Activated naive CD4-positive, alpha-beta T cell (primary cell): ENCODE results near the gene CAB39L.

ENCODE experiments used
- DNase-seq, 4 experiments: peaks; one replicate each; lab custom pipeline; 2025; lab: John Stamatoyannopoulos, UW

CAB39L gene

DNA sequence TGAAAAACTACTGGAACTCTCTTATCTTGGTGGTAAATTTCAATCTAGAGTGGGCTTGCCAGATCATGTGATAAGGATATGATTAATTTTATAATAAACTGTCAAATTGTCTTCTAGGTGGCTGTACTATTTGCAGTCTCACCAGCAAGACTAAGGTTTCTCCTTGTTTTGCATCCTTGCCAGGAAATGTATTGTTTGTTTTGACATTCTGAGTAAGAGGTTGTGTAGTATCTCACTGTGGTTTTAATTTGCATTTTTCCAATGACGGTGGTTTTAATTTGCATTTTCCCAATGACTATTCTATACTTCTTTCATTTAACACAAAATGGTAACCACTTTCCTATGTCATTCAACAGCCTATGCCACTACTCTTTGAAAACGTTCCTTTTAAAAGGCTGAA lies 2.0 kb downstream of the CAB39L start:
- DNase-seq, result no peak

DNA sequence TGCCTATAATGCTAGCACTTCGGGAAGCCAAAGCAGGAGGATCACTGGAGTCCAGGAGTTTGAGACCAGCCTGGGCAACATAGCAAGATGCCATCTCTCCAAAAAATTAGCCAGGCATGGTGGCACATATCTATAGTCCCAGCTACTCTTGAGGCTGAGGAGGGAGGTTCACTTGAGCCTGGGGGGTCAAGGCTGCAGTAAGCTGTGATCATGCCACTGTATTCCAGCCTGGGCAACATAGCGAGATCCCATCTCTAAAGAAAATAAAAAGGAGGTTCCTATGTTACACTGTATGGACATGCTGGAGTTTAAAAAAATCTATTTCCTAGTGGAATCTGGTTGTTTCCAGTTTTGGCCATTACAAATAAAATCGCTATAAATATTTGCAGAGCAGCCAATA lies 2.6 kb downstream of the CAB39L start:
- no peak for DNase-seq

DNA sequence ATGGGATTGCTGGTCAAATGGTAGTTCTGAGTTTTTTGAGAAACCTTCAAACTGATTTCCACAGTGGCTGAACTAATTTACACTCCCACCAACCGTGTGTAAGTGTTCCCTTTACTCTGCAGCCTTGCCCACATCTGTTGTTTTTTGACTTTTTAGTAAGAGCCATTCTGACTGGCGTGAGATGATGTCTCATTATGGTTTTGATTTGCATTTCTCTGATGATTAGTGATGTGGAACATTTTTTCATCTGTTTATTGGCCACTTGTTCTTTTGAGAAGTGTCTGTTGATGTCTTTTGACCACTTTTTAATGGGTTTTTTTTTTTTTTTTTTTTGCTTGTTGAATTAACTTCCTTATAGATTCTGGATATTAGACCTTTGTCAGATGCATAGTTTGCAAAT lies 4.3 kb downstream of the CAB39L start:
- no peak for DNase-seq

DNA sequence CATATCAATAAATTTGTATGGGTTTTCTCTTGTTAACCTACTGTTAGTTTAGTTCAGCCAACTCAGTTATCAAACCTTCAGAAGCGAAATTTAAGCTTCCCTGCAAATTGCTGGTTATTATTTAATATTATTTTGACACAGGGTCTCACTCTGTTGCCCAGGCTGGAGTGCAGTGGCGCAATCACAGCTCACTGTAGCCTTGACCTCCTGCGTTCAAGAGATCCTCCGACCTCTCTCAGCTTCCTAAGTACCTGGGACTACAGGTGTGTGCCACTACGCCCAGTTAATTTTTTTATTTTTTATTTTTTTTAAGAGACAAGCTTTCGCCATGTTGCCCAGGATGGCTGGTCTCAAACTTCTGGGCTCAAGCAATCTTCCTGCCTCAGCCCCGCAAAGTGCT lies 6.2 kb downstream of the CAB39L start:
- DNase-seq, result no peak

DNA sequence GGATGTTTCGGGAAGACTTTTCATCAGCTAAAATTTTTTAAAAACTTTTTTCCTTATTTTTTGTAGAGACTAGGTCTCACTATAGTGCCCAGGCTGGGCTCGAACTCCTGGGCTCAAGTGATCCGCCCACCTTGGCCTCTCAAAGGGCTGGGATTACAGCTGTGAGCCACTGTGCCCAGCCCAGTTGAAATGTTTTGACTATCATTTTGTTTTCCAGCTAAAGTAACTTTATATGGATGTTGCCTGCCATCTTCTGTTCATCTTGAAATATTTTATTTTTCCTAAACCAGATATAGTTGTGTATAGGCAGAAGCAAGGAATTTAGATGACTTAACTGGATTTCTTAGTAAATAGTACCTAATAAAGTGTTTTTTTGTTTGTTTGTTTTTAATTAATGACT lies 7.0 kb downstream of the CAB39L start:
- DNase-seq, result no peak

DNA sequence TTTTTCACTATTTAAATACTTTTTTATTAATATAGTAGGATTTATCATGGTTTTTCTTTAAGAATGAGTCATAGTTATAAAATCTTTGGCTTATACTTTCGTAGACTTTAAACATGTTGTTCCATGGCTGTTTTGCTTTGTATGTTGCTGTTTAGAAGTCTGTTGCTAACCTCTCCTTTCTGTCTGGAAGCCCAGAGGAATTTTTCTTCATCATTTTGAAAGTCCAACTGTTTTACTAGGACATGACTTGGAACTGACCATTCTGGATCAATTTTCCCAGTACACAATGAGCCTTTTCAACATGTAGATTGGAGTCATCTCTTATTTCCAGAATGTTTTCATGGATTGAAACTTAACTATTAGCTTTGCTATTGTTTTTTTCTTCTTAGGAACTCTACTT lies 7.9 kb downstream of the CAB39L start:
- DNase-seq, result no peak

DNA sequence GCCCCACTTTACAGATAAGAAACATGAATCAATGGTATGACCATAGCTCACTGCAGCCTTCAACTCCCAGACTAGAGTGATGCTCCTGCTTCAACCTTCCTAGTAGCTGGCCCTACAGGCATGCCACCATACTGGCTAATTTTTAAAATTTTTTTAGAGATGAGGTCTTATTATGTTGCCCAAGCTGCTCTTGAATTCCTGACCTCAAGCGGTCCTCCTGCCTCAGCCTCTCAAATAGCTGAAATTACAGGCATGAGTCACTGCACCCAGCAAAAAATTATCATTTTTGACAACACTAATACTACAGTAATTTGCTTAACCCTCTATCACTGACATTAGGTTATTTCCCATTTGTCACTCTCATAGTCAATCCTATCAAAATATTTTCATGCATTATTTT lies 14.7 kb downstream of the CAB39L start:
- DNase-seq, result no peak

DNA sequence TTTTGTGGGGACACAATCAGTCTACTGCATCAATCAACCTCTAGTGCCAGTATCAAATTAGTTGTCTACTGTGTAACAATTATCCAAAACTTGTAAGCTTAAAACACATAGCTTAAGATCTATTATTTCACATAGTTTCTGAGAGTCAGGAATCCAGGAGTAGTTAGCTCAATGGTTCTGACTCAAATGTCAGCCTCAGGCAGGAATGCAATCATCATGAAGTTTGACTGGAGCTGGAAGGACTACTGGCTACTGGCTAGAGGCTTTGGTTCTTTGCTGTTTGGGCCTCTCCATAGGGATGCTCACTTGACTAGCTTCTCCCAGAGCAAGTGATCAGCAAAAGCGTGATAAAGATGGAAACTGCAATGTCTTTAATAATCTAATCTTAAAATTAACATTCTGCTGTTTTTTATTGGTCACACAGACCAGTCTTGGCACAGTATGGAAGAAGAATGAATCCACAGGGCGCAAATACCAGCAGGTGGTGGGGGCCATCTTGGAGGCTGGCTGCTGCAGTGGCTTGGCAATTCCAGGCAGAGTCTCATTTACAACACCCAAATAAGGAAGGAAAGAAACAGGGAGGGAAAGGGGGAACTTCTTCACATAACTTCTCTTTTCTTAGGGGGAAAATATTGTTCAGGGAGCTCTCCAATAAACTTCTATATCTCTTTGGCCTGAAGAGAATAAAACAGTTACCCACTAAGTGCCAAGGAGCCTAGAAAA lies 15.7 kb downstream of the CAB39L start:
- DNase-seq, result no peak

DNA sequence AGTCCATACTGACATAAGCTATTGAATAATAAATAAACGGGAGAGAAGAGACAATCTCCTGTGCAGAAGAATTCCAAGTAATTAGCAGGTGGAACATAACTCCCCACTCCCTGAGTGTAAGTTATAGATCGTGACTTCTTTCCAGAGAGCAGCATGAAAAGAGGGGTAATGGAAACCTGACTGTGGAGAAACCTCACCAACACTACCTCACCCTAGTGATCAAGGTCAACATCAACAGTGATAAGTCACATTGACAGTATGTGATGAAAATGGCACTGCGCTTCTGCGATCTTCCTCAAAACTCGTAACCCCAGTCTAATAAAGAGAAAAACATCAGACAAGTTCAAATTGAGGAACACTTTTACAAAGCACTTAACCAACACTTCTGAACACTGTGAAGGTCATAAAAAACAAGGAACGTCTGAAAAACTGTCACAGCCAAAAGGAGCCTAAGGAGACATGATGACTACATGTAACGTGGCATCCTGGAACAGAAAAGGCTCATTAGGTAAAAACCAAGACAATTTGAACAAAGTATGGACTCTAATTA lies 19.8 kb downstream of the CAB39L start:
- no peak for DNase-seq

DNA sequence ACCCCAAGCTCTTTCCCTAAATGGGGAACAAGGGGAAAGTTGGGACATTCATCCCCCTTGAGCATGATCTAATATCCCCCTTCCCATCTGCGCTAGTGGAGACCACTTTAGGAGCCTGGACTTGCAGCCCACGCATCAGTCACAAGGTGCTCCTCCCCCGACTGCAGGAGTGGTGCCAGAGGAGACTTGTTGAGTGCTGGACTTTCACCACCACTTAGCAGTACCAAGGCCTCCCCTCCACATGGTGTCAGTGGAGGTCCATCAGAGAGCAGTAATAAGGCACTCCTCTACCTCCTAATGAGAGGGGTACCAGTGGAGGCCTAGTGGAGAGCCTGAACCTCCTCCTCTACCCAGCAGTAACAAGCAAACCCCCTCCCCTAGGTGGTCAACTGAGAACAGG lies 22.5 kb downstream of the CAB39L start:
- DNase-seq, result no peak

DNA sequence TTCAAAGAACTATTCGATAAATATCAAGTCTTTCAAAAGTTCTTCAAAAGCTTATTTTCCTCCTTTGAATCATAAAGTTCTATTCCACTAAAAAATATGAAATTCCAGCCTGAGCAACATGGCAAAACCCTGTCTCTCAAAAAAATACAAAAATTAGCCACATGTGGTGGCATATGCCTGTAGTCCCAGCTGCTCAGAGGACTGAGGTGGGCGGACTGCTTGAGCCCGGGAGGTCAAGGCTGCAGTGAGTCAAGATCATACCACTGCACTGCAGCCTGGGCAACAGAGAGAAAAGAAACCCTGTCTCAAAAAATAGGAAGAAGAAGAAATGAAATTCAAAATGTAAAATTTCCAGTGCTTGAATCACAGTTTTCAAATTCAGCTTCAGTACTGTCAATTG lies 24.6 kb downstream of the CAB39L start:
- DNase-seq, result no peak

DNA sequence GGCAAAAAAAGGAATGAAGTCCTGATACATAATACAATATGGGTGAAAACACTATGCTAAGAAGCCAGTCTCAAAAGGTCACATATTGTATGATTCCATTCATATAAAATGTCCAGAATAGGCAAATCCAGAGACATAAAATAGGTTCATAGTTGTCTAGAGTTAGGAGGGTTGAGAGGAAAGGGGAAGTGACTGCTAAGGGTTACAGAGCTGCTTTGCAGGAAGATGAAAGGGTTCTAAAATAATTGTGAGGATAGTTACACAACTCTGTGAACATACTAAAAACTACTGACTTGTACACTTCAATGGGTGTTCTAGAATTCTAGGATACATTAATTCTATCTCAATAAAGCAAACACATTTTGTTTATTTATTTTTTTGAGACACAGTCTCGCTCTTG lies 25.7 kb downstream of the CAB39L start:
- DNase-seq, result no peak

DNA sequence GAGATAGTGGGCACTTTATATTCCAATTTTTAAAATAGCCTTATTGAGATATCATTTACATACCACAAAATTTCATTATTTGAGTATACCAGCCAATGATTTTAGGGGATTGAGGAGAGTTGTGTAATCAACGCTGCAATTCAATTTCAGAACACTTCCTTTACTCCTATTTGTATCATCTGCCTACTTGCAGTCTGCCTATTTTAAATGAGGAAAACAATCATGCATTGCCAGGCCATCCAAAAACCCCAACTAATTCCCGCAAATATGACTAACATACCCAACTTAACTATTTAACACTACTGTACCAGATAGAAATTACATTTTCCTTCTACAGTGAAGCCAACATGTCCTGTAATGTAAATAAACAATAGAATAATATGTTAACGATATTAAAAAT lies 26.7 kb downstream of the CAB39L start:
- DNase-seq, result no peak

DNA sequence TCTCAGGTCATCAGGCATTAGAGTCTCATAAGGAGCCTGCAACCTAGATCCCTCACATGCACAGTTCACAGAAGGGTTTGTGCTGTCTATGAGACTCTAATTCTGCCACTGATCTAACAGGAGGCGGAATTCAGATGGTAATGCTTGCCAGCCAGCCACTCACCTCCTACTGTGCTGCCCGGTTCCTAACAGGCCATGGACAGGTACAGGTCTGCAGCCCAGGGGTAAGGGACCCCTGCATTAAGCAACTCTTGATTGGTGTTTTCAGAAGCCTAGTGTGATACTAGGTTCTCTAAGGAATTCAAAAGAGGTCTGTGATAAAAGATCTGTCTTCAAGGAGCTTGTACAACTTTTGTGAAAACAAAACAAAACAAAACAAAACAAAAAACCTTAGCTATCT lies 31.1 kb downstream of the CAB39L start:
- no peak for DNase-seq

DNA sequence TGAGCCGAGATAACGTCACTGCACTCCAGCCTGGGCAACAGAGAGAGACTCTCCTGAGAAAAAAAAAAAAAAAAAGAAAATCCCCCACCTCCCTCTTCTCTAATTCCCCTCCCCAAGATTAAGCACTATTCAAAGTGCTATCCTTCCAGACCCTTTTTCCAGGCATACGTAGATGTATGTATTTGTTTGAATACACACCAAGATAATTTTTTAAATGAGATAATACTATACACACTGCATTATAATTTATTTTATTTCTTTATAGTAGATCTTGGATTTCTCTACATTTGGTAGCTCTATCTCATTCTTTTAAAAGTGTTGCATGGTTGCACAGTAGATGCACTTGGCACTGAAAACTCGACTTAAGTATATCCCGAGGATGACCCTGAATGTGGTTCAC lies 32.5 kb downstream of the CAB39L start:
- no peak for DNase-seq

DNA sequence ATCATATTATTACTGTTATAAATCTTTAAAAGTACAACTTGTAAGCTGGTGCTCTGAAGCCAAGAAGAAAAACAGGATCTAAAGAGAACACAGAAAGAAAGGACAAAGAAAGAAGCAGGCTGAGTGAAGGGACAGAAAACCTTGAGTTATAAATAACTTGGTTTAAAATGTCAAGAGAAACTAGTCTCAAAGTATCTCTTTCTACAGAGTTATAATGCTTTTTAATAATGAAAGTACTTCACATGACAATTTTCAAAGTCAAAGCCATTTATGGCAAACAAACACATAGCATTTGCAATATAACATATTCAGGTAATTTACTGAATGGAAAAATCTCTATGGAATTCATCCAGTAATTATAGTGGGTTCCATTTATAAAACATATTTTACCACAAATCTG lies 33.4 kb downstream of the CAB39L start:
- DNase-seq, result no peak

DNA sequence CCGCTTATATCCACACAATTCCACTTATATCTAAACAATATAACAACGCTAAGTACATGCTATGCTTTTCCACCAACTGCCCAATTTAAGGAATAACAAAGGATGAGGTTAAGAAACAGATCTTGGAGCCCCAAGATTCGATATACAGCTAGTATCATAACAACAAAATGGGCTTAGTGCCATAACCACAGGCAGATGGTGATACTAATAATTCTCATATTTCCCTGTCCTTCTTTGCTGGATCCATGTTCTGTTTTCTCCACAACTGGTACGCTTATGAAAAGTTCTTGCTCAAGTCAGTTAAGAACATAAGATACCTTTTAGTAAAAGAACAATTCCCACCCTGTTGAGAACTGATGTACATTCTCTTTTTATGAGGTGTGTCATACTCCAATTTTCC lies 33.9 kb downstream of the CAB39L start:
- no peak for DNase-seq

DNA sequence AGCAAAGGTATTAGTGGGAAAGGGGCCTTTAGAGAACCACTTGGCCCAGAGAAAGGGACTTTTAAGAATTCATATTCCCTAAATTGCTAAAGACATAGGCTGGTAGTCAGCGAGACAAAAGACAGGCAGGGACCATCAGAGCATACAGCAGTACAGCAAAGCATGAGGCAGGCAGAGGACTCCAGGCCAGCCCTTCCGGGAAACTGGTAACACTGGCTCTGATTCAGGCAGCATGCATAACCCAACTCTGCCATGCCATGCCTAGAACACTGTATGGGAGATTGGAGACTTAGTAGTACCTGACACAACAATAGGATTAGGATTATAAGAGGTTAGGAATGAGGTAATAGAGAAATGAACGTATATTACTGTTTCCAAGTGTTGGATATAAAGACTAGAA lies 34.9 kb downstream of the CAB39L start:
- DNase-seq, result no peak

DNA sequence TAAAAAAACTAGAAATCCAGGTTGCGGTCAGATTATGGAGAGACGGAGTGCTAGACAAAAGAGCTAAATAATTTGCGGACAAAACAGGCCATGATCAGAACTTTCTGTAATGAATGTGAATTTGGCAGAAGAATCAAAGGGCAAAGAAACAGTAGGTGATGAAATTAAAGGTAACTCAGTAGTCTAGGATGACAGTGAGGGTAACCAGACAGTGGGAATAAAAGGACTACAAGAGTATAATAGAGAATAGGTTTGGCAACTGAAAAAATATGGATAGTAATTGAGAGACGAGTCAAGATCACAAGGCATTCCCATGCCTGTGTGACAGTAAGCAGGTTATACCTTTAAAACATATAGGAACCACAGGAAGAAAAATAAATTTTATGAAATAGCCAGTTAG lies 35.9 kb downstream of the CAB39L start:
- DNase-seq, result no peak

DNA sequence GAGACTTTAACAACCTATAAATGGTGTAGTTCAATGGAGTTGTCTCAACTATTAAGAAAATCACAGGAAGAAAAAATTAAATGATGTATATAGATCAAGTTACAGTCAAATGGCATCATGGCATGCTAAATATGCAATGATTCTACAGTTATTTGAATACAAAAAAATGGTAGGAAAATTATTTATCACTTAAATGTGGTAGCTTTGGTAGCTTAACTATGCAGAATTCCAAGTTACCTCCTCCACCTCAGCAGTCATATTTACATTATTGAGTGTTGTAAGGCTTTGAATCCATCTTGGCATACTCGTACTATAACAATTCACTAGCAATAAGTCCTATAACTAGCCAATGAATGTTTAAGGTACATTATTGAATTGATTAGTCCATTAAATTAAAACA lies 36.8 kb downstream of the CAB39L start:
- no peak for DNase-seq

DNA sequence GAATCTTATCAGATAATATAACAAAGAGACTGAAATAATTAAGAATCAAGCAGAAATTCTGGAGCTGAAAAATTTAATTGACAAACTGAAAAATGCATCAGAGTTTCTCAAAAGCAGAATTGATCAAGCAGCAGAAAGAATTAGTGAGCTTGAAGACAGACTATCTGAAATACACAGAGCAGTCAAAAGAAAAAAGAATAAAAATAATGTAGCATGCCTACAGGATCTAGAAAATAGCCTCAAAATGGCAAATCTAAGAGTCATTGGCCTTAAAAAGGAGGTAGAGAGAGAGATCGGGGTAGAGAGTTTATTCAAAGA lies 39.2 kb downstream of the CAB39L start:
- no peak for DNase-seq

DNA sequence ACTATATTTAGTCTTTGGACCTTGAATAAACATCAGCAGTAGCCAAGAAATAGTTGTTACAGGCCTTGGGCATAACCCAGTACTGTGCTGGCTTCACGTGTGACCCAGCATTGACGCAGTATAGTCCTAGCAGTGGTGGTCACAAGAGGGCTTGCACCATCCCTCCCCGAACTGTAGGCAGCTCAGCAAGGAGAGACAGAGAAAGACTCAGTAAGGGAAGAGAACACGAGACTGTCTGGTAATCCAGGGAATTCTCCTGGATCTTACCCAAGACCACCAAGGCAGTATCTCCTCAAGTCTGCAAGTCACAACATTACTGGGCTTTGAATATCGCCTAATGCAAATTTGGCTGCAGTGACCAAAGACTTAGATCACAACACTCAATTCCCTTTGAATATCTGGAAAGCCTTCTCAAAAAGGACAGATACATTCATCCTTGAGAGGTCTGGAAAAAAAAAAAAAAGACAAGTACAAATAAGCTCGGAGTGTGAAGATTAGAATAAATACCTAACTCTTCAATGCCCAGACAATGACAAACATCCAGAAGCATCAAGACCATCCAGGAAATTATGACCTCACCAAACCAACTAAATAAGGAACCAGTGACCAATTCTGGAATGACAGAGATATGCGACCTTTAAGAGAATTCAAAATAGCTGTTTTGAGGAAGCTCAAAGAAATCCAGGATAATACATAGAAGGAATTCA lies 39.7 kb downstream of the CAB39L start:
- no peak for DNase-seq

DNA sequence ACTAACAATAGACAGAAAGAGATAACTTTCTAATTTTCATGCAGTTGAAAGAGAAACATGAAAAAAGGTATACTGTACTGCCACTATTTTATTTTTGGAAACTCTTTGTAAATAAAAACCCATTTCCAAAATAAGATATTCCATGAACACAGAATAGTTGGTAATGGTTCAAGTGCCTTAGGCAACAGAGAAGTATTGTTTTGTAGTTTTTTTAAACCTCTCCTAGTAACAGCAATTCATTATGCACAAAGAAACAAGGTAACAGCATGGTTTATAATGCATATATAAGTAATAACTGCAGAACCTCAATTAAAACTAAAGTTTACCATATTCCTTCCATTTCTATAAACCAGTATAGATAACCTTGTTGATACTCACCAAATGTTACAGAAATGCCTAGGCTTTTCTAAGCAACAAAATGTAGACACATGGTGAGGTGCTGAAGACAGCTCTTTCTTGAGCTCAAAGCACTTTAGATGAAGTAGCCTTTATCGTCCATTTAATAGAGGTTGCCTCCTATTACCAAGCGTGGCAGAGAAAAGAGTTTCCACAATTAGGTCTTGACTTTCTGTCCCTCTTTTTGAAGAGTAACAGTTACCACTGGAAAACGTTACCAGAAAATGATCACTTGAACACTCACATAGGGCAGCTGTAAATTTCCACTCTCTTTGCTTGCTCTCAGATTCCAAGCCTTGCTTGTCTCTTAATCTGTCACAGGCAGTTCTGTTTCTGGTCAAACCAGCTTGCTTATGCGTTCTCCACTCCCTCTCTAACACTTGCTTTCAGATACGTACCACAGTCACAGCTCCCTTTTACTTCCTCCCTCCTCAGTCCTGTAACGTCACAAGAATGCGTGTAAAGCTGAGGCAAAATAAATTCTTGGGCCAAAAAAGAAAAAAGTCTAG lies 42.9 kb downstream of the CAB39L start:
- DNase-seq, result no peak
